Testis (tissue), 3 donors: ENCODE results near the gene PTPRT. TPM values are rescaled to one million over a fixed set of nuclear protein-coding genes. Genes with fewer than 3 reads are reported as not detected.

Experiments
- DNase-seq: peaks from one replicate; pipeline ENCODE4 v3.0.0-alpha.2; 2019
- H3K27ac ChIP-seq, 2 donors: fragments of 200-600 bp; sonication (generic); one replicate each; pipeline ENCODE4 v1.5.1; 2019
- H3K27me3 ChIP-seq: fragments of 200-600 bp; sonication (generic); one replicate; pipeline ENCODE4 v1.5.1; 2019
- H3K36me3 ChIP-seq: fragments of 200-600 bp; sonication (generic); one replicate; pipeline ENCODE4 v1.5.1; 2017; ENCODE audit warnings: low read depth; ENCODE audit errors: missing control alignments
- H3K4me1 ChIP-seq: fragments of 200-600 bp; sonication (generic); one replicate; pipeline ENCODE4 v1.5.1; 2019
- H3K4me3 ChIP-seq, 2 donors: fragments of 200-600 bp; sonication (generic); one replicate each; pipeline ENCODE4 v1.5.1; 2017 to 2019
- H3K9me3 ChIP-seq: fragments of 200-600 bp; sonication (generic); one replicate; pipeline ENCODE4 v1.5.1; 2017
- CTCF ChIP-seq, 3 experiments: fragments of 450-650 bp in 2 of 3; fragments of 200-600 bp in 1 of 3; sonication (generic) in 1 of 3; IDR thresholded peaks; one replicate each; pipeline ENCODE4 v1.5.1; 2016 to 2019; ENCODE audit warnings: antibody characterized with exemption in 3 of 3, mild to moderate bottlenecking in 2 of 3, moderate library complexity in 1 of 3
- POLR2A ChIP-seq: fragments of 450-650 bp; IDR thresholded peaks from one replicate; pipeline ENCODE4 v1.6.1; 2017; ENCODE audit warnings: antibody characterized with exemption, mild to moderate bottlenecking, moderate library complexity
- WGBS, 2 donors: methylation state at CpG; one replicate each; pipeline ENCODE4 v1.1.5; 2018; 5-methylcytosine and 5-hydroxymethylcytosine counted together
- intact Hi-C: fragments of 100-400 bp; cut with DNase I; formaldehyde crosslinking; loops from one replicate; pipeline ENCODE4 v1.15.1; 2023; ENCODE audit warnings: low total_unique reads
- polyA plus RNA-seq: library from polyadenylated mRNA; stranded (reverse); fragments of 350-450 nt; fragmentation: Illumina TruSeq; extraction: RNeasy Lipid Tissue Mini Kit (QIAGEN cat#74804); gene quantifications from one replicate; pipeline ENCODE4 v1.2.3, GENCODE V29; 2014; ENCODE audit warnings: low read depth, low replicate concordance; ENCODE audit not compliant: insufficient read depth
- total RNA-seq, 2 donors: library from RNA; depleted of rRNA; stranded (reverse); fragments of >200 nt; gene quantifications; one replicate each; pipeline ENCODE4 v1.2.3, GENCODE V29; 2016

The PTPRT gene
- total and polyA plus RNA-seq, 3 donors from 2014 or later: 2.3 to 2.5 (median 2.3) TPM

- H3K9me3 ChIP-seq: no peaks in the 10 kb centered on the region
- H3K4me1 ChIP-seq: no peaks in the 10 kb centered on the region
- DNase-seq: no peak
- TF ChIP-seq POLR2A (no peak), CTCF (IDR thresholded peaks at IDR 0.05) (no peak)
- no peak overlapping the region for H3K4me3 ChIP-seq
- 66 to 91% methylated on average over 2 of the region's 2 CpGs for WGBS, 2 donors
- intact Hi-C loops: no loop called here
- no peak overlapping the region for H3K27ac ChIP-seq
- no peaks in the 10 kb centered on the region for H3K27me3 ChIP-seq
- H3K36me3 ChIP-seq: no peaks in the 10 kb centered on the region
Measured at GRCh38 chr20:42556575-42556974, 633.1 kb downstream of the PTPRT start.

- TF ChIP-seq POLR2A (no peak), CTCF (IDR thresholded peaks at IDR 0.05) (no peak)
- Histone ChIP-seq H3K27ac (no peak overlapping the region), H3K27me3 (no peaks in the 10 kb centered on the region), H3K4me3 (no peak overlapping the region), H3K36me3 (no peaks in the 10 kb centered on the region), H3K9me3 (no peaks in the 10 kb centered on the region), H3K4me1 (no peaks in the 10 kb centered on the region)
- WGBS, 2 donors: 52 to 57% methylated on average over 2 of the region's 2 CpGs
- DNase-seq: no peak
- intact Hi-C loops: no loop called here
Measured at GRCh38 chr20:42553374-42553773, 636.3 kb downstream of the PTPRT start.

DNA sequence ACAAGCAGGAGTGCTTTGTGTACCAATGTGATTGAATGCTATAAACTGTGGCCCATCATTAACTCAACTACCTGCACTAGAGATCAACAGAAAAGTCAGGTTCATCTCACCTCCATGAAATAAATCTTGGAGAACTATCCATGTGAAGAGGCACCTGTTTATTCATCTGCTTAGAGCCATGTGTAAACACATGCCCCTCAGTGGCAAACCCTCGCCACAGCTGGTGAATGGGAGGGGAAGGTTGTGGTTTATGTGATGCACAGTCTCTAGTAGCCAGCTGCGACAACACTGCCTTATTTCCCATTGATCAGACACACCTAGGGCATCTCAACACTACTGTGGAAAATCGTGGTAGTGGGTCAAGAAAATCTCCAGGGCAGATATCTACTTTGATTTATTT lies 640.2 kb downstream of the PTPRT start:
- WGBS, 2 donors: 79 to 82% methylated on average over 3 of the region's 3 CpGs
- Histone ChIP-seq H3K9me3 (no peaks in the 10 kb centered on the region), H3K27ac (no peak overlapping the region), H3K4me3 (no peak overlapping the region), H3K27me3 (no peaks in the 10 kb centered on the region), H3K4me1 (no peaks in the 10 kb centered on the region), H3K36me3 (no peaks in the 10 kb centered on the region)
- no peak for TF ChIP-seq CTCF (IDR thresholded peaks at IDR 0.05)
- TF ChIP-seq POLR2A: no peak
- intact Hi-C loops: no loop called here
- no peak for DNase-seq

DNA sequence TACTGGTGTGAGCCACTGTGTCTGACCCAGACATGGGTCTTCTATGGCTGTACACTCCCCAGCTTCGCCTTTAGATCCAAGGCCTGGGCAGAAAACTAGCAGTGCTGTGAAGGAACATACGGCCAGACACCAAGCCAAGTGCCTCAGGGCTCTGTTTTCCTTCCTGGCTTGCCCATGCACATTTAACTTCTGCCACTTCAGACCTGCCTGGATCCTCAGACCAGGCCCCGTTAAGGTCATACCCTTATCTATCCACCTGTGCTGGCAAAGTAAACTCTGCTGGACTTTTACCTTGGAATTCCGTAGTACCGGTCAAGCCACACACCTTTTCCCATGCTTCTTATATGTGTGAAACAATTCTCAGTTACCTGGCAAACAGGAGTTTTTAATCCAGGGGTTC lies 644.8 kb downstream of the PTPRT start:
- WGBS, 2 donors: 91 to 95% methylated on average over 5 of the region's 5 CpGs

More for the DNA sequence above, 644.8 kb downstream of the PTPRT start:
- Histone ChIP-seq H3K4me1 (no peaks in the 10 kb centered on the region), H3K4me3 (no peak overlapping the region), H3K27me3 (no peaks in the 10 kb centered on the region), H3K27ac (no peak overlapping the region), H3K9me3 (no peaks in the 10 kb centered on the region), H3K36me3 (no peaks in the 10 kb centered on the region)
- intact Hi-C loops: no loop called here
- DNase-seq: no peak
- no peak for TF ChIP-seq POLR2A
- TF ChIP-seq CTCF (IDR thresholded peaks at IDR 0.05): no peak
